H9 (cell line): ENCODE measurements around the gene CCDC122. TPM values are rescaled to one million over a fixed set of nuclear protein-coding genes. Genes with fewer than 3 reads are reported as not detected.

Source experiments
- DNase-seq: peaks from one replicate; pipeline ENCODE4 v3.0.0-alpha.2; 2017
- H2AFZ ChIP-seq: one replicate; pipeline ENCODE4 v1.6.1; 2013; ENCODE audit warnings: mild to moderate bottlenecking, low read length, control low read depth, moderate library complexity
- H2AK5ac ChIP-seq: 2 replicates; pipeline ENCODE4 v1.6.1; 2013; ENCODE audit warnings: low read length, control low read depth, mixed read lengths; ENCODE audit not compliant: insufficient read length
- H2BK120ac ChIP-seq: one replicate; pipeline ENCODE4 v1.6.1; 2013; ENCODE audit warnings: low read depth, mild to moderate bottlenecking, low read length, control low read depth, inconsistent platforms; ENCODE audit not compliant: poor library complexity, severe bottlenecking
- H2BK12ac ChIP-seq: 2 replicates; pipeline ENCODE4 v1.6.1; 2013; ENCODE audit warnings: low read length, control low read depth, mixed read lengths, low read depth; ENCODE audit not compliant: insufficient read length
- H2BK15ac ChIP-seq: 2 replicates; pipeline ENCODE4 v1.6.1; 2013; ENCODE audit warnings: low read depth, low read length, control low read depth
- H2BK20ac ChIP-seq: one replicate; pipeline ENCODE4 v1.6.1; 2013; ENCODE audit warnings: low read depth, mild to moderate bottlenecking, low read length, control low read depth, inconsistent platforms; ENCODE audit not compliant: poor library complexity, severe bottlenecking
- H2BK5ac ChIP-seq: 2 replicates; pipeline ENCODE4 v1.6.1; 2013; ENCODE audit warnings: low read length, control low read depth, mixed read lengths; ENCODE audit not compliant: insufficient read length
- H3K14ac ChIP-seq: 2 replicates; pipeline ENCODE4 v1.6.1; 2013; ENCODE audit warnings: low read length, control low read depth; ENCODE audit not compliant: insufficient read depth
- H3K18ac ChIP-seq: 2 replicates; pipeline ENCODE4 v1.6.1; 2013; ENCODE audit warnings: low read depth, mild to moderate bottlenecking, mixed read lengths, low read length, control low read depth; ENCODE audit not compliant: insufficient read length
- H3K23ac ChIP-seq: 2 replicates; pipeline ENCODE4 v1.6.1; 2013; ENCODE audit warnings: low read length, control low read depth, mixed read lengths, low read depth; ENCODE audit not compliant: insufficient read length
- H3K23me2 ChIP-seq: 2 replicates; pipeline ENCODE4 v1.6.1; 2013; ENCODE audit warnings: low read depth, mild to moderate bottlenecking, mixed read lengths, low read length, control low read depth; ENCODE audit not compliant: insufficient read length, poor library complexity, severe bottlenecking
- H3K27ac ChIP-seq: 2 replicates; pipeline ENCODE4 v1.5.1; 2013; ENCODE audit warnings: low read length, control low read depth, mixed read lengths, low read depth; ENCODE audit not compliant: insufficient read length
- H3K27me3 ChIP-seq: 2 replicates; pipeline ENCODE4 v1.6.1; 2013; ENCODE audit warnings: low read length, control low read depth, inconsistent platforms; ENCODE audit not compliant: insufficient read depth
- H3K4ac ChIP-seq: 2 replicates; pipeline ENCODE4 v1.6.1; 2013; ENCODE audit warnings: low read depth, mild to moderate bottlenecking, control low read depth, inconsistent platforms, low read length, moderate library complexity
- H3K4me1 ChIP-seq: 2 replicates; pipeline ENCODE4 v1.6.1; 2013; ENCODE audit warnings: low read length, control low read depth, inconsistent platforms; ENCODE audit not compliant: insufficient read depth
- H3K4me2 ChIP-seq: 2 replicates; pipeline ENCODE4 v1.6.1; 2013; ENCODE audit warnings: low read length, control low read depth, mixed read lengths; ENCODE audit not compliant: insufficient read length, insufficient read depth
- H3K56ac ChIP-seq: 2 replicates; pipeline ENCODE4 v1.6.1; 2013; ENCODE audit warnings: low read depth, mild to moderate bottlenecking, mixed read lengths, low read length, control low read depth; ENCODE audit not compliant: insufficient read length
- H3K79me1 ChIP-seq: 2 replicates; pipeline ENCODE4 v1.6.1; 2013; ENCODE audit warnings: low read depth, mild to moderate bottlenecking, moderate library complexity, low read length, control low read depth, inconsistent platforms; ENCODE audit not compliant: insufficient read depth, poor library complexity, severe bottlenecking
- H3K79me2 ChIP-seq: 2 replicates; pipeline ENCODE4 v1.6.1; 2013; ENCODE audit warnings: low read length, control low read depth, inconsistent platforms; ENCODE audit not compliant: insufficient read depth
- H3K9ac ChIP-seq: 2 replicates; pipeline ENCODE4 v1.6.1; 2013; ENCODE audit warnings: low read length, control low read depth, mixed read lengths; ENCODE audit not compliant: insufficient read length; ENCODE audit errors: extremely low read depth
- H3K9me3 ChIP-seq: one replicate; pipeline ENCODE4 v1.6.1; 2013; ENCODE audit warnings: low read depth, low read length, inconsistent platforms; ENCODE audit not compliant: control insufficient read depth
- H3T11ph ChIP-seq: one replicate; pipeline ENCODE4 v1.6.1; 2013; ENCODE audit warnings: mild to moderate bottlenecking, low read length, control low read depth, inconsistent platforms
- H4K20me1 ChIP-seq: one replicate; pipeline ENCODE4 v1.6.1; 2013; ENCODE audit not compliant: control insufficient read depth, insufficient read length, insufficient read depth
- H4K5ac ChIP-seq: 2 replicates; pipeline ENCODE4 v1.6.1; 2013; ENCODE audit warnings: low read depth, mild to moderate bottlenecking, mixed read lengths, low read length, control low read depth; ENCODE audit not compliant: insufficient read length
- H4K8ac ChIP-seq: replicated peaks from 2 replicates; pipeline ENCODE4 v1.6.1; 2013; ENCODE audit warnings: low read length, control low read depth, mixed read lengths, low read depth; ENCODE audit not compliant: insufficient read length
- H4K91ac ChIP-seq: 2 replicates; pipeline ENCODE4 v1.6.1; 2013; ENCODE audit warnings: low read depth, mild to moderate bottlenecking, moderate library complexity, mixed read lengths, low read length, control low read depth; ENCODE audit not compliant: insufficient read length
- H3K27ac Mint-ChIP-seq, 3 experiments: 2 replicates in 2 of 3; 3 replicates in 1 of 3; pipeline ENCODE4 v1.8.0; 2020 to 2021; ENCODE audit warnings: mixed read lengths in 3 of 3, mild to moderate bottlenecking in 1 of 3, moderate library complexity in 1 of 3
- H3K27me3 Mint-ChIP-seq: 2 replicates; pipeline ENCODE4 v1.8.0; 2021; ENCODE audit warnings: low read depth, mild to moderate bottlenecking, moderate library complexity, mixed read lengths
- H3K36me3 Mint-ChIP-seq, 3 experiments: 2 replicates in 2 of 3; 3 replicates in 1 of 3; pipeline ENCODE4 v1.8.0; 2020 to 2021; ENCODE audit warnings: low read depth in 3 of 3, mixed read lengths in 3 of 3; ENCODE audit not compliant: insufficient read depth in 1 of 3
- H3K4me1 Mint-ChIP-seq, 2 experiments: 2 replicates each; pipeline ENCODE4 v1.8.0; 2020; ENCODE audit warnings: mixed read lengths in 2 of 2
- H3K4me3 Mint-ChIP-seq, 2 experiments: 2 replicates in 1 of 2; 3 replicates in 1 of 2; pipeline ENCODE4 v1.8.0; 2020 to 2021; ENCODE audit warnings: mild to moderate bottlenecking in 2 of 2, mixed read lengths in 2 of 2, moderate library complexity in 1 of 2
- H3K9me3 Mint-ChIP-seq, 2 experiments: 2 replicates in 1 of 2; 3 replicates in 1 of 2; pipeline ENCODE4 v1.8.0; 2020; ENCODE audit warnings: mild to moderate bottlenecking in 2 of 2, mixed read lengths in 2 of 2, moderate library complexity in 1 of 2
- CTCF ChIP-seq: fragments of 200-600 bp; sonication (generic); conservative IDR thresholded peaks from 3 replicates; pipeline ENCODE4 v1.8.0; 2021; ENCODE audit warnings: antibody characterized with exemption, mild to moderate bottlenecking
- WGBS: extraction: QIAGEN DNeasy Blood & Tissue Kit; methylation state at CpG from one replicate; pipeline ENCODE4 v1.1.7; 2013; ENCODE audit warnings: missing lambda C conversion rate, low lambda C conversion rate, mixed read lengths; ENCODE audit not compliant: insufficient read length; ENCODE audit errors: extremely low coverage; 5-methylcytosine and 5-hydroxymethylcytosine counted together
- total RNA-seq: library from RNA; stranded (reverse); gene quantifications from 2 replicates; pipeline ENCODE4 v1.2.1, GENCODE V29; 2021

The CCDC122 gene
- total RNA-seq, 1 experiment from 2014 or later: 5.6 TPM

GRCh38 chr13:43884222-43884621 is 4.7 kb upstream of the CCDC122 start:
- Histone ChIP-seq H2BK20ac (no peak overlapping the region), H3K9ac (no peak overlapping the region), H3K9me3 (no peaks in the 10 kb centered on the region), H2BK12ac (no peak overlapping the region), H3K23me2 (peaks cover 9% of the 10 kb centered on the region), H3K56ac (no peak overlapping the region), H3K79me1 (no peaks in the 10 kb centered on the region), H3K27me3 (peaks cover 3% of the 10 kb centered on the region; the same call in 1 of the 2 replicates), H4K8ac (no peak overlapping the region), H2AK5ac (no peak overlapping the region), H2AFZ (no peak overlapping the region), H2BK120ac (no peak overlapping the region), H3K18ac (no peak overlapping the region), H3K27ac (no peak overlapping the region), H3K23ac (no peak overlapping the region), H4K20me1 (no peaks in the 10 kb centered on the region), H3K79me2 (no peaks in the 10 kb centered on the region), H3K4ac (no peak overlapping the region), H3K4me2 (no peak overlapping the region), H3K4me1 (no peaks in the 10 kb centered on the region; the same call in 1 of the 2 replicates), H3K14ac (no peak overlapping the region), H3T11ph (no peak overlapping the region), H4K91ac (no peak overlapping the region), H2BK15ac (no peak overlapping the region), H2BK5ac (no peak overlapping the region), H4K5ac (no peak overlapping the region)
- Mint-ChIP-seq H3K4me3 (no peak overlapping the region), H3K27ac (no peak overlapping the region), H3K27me3 (peaks cover 14% of the 10 kb centered on the region), H3K4me1 (peaks cover 13 to 20% of the 10 kb centered on the region in 2 experiments), H3K36me3 (peaks cover 0 to 12% (median 0%) of the 10 kb centered on the region in 3 experiments; a peak in 2 of 7 replicates), H3K9me3 (peaks cover 0 to 3% of the 10 kb centered on the region in 2 experiments; a peak in 1 of 5 replicates)
- WGBS: 100% methylated on average over 1 of the region's 1 CpG
- no peak for TF ChIP-seq CTCF
- DNase-seq: no peak
